ENCODE measurements around the gene EVA1B.

EVA1B gene

GRCh38 chr1:36274201-36274600 lies 49.2 kb downstream of the EVA1B start:
- DNase-seq: no peak

DNA sequence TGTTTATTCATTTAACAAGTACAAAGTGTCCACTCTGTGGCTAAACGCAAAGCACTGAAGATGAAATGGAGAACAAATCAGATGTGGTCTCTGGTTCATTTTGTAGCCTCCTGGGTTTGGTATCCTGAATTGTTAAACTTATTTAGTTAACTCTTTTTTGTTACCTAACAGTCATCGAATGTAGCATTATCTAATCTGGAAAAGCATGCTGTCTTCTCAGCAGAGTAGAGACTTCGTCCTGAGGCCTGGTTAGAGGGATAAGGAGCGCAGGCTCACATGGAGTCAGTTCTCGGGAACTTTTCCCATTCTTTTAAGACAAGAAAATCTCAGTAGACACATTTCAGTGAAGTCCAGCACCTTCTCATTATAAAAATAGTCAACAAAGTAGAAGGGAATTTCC lies 50.4 kb downstream of the EVA1B start:
- DNase-seq: no peak

Data from MV-4-11 (cell line).